HG03097 (cell line): ENCODE results near the gene ITPK1.

ENCODE experiments used
- ATAC-seq: cut with Tn5 transposase; IDR thresholded peaks from one replicate; pipeline ENCODE4 v1.9.1; 2021; ENCODE audit not compliant: unreplicated experiment, low FRiP score

Gene ITPK1

GRCh38 chr14:92944976-92945375, 170.7 kb downstream of the ITPK1 start:
- ATAC-seq: no peak

DNA sequence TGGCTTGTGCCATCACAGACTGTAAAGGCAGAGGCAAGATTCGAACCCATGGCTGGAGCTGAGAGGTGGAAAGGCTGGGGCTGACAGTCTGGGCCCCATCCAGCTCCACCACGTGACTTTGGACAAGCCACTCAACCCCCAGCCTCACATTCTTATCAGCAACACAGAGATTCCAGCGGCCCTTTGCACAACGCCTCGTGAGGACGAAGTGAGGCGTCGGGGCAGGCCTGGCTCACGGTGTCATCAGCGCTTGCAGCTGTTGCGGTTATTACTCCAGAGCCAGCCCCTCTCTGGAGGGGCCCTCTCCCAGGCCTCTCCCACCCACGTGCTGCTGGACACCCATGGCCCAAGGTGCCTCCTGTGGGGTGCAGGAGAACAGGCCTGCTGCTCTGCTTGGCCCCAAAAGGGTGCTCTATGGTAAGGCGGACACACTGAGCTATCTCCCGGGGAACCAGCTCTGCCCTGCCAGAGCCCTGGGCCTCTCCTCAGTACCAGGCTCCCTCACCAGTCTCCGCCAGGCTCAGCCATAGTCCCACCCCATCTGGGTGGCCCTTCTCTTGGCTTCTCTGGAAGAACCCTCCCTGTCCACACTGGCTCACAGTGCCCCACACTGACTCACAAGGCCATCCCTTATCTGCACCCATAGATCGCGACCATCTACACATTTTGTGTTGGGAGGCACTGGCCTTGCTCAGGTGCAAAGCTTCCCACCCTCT, 171.7 kb downstream of the ITPK1 start:
- ATAC-seq: no peak

GRCh38 chr14:92942976-92943710, 172.6 kb downstream of the ITPK1 start:
- no peak for ATAC-seq

DNA sequence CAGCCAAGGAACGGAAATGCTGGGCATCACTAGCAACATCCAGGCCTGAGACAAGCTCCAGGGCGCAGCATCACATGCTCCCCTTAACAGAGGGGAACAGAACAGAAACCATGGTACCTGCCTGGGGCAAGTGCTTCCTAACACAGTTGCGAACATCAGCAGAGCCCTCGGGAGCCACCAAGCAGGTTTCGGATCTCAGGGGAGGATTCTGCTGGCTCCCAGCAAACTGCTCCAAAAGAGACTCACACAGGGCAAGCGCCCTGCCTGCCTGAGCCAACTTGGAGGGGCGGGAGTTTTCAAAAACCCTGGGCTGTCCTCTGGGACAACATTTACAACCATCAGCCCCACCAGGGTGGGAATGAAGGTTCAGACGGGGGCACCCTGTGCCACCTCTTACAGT, 173.1 kb downstream of the ITPK1 start:
- no peak for ATAC-seq

DNA sequence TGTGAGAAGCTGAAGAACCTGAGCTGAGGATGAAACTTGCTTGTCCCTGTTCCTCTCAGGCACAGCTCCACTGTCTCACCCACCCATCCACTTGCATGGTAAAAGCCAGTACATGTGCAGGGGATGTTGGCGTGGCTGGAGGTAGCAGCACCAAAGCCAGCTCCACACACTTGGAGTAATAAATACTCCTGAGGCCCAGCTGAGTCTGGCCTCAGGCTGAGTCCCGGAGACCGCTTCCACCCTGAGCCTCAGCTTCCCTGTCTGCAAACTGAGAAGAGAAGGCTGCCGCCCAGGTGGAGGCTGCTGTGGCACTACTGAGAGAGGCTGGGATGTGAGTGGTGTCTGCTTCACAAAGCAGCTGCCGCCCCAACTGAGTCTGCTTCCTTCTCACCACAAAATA, 173.6 kb downstream of the ITPK1 start:
- no peak for ATAC-seq

DNA sequence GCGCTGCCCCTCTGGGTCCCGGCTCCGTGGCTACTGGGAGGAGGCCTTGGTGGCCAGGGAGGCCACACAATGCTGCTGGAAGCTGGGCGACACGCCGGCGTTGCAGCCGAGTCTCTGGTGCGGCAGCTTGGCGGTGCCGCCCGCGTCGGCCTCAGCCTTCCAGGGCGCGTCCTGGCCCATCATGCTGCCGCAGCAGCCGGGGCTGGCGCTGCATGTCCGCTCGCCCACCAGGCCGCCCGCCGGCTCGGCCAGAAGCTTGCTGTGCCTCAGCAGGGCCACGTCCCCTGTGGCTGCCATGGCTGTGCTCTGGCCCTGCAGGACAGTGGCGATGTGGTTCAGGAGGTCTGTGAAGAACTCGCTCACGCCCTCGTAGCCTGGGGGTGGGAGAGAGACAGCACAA, 174.2 kb downstream of the ITPK1 start:
- ATAC-seq: no peak

GRCh38 chr14:92940543-92940942, 175.2 kb downstream of the ITPK1 start:
- no peak for ATAC-seq

DNA sequence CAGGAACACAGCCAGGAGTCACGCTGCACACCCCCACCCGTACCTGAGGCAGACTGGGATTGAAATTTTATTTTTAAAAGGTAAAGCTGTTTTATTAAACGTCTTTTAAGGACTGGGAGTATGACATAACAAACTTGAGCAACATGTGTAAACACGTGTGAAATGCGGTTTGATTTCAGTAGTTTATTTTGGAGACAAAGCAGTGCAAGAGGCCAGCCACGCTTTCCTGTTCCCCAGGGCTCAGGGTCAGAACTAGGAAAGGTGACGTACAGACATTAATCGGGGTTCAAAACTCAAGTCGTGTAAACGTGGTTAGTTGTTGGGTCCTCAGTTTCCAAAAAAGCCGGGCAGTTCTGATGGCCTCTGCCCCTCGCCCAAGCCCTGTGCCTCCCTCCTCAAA, 176.0 kb downstream of the ITPK1 start:
- ATAC-seq: no peak

DNA sequence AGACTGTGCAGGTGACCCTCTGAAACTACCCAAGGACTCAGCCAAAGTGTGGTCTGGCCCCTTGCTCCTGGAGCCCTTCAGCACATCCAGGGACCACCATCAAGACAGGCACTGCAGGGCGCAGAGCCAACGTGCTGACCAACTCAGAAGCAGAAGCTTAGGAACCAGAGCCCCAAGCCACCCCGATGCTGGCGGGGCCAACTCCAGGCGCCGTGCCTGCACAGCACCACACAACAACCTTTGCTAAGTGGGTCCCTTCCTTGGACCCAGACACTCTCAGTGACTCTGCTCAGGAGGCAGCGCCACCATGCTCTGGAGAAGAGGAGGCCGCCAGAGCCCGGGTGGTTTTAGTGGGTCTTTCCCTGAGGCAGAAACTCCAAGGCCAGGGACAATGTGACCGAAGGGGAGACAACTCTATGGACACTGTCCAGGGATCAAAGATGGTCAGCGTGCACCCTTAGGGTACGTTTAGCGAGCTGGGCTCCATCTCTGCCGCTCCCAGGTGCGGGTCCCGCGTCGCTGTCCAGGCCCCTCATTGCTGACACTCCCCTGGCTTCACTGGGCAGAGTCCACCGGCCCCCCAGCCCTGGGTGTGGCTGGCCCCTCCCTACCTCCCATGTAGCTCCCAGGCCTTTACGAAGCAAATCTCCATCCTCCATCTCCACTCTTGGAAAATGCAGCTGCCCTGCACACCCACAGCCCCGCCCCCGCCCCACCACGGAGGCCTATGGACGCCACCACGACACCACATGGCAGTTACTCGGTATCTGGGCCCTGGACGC, 176.6 kb downstream of the ITPK1 start:
- no peak for ATAC-seq

DNA sequence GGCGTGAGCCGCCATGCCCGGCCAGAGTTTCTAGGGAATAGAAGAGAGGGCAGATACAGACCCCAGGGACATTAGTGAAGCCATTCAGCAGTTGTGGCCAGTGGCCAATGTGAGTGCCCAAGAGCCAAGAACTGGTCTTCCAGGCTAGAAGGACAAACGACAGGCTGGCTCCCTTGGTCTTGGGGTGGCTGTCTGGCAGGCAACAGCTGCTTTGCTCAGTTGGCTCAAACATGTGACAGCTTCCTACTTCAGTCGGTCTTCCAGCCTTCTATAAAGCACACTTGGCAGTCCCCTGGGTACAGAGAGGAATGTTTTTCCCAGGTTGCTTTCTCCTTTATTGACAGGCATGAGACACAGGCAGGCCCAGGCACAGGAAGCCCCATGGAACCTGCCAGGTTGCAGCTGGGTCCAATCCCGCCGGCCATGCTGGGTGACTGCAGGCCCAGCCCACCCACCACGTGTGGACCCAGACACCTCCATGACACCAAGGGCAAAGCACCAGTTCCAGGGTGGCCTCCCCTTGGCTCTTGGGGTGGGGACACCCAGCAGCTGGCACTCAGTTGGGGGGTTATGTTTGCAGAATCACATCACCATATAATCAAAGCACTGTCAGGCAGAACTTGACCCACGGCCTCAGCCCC, 177.4 kb downstream of the ITPK1 start:
- ATAC-seq: no peak

DNA sequence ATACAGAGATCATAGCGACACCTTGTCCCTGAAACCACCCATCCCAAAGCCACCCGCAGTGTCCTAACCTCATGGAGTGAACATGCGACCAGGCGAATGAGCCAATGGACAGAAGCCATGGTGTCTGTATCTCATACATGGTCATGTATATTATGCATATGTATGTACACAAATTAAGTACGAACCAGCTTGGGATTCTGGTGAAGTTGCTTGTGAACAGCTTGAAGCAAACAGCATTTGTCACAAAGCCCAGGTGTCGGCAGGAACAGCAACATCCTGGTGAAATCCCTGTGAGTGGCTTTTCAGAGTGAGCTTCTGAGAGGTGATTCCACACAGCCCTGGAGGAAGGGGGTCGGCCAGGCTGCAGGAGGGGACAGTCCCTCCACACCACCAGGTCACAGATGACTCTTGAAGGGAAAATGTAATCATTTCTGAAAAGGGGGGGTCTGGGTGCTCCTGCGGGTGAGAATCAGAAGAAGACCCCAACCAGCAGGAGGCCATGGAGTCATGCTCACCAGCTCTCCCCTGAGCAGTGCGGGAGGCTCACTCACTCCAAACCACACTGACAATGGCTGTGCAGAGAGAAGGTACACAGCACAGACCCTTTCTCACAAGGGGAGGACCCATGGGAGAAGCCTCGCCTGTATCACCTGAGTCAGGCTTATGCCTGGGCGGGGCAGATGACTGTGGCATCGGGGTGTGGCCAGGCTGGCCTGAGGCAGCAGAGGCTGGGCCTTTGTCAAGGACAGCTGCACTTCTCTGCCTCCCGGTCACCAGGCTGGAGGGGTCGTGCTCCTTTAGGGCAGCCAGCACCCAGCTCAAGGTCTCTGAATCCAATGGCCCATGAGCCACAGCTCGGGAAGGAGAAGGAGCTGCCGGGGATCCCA, 178.4 kb downstream of the ITPK1 start:
- no peak for ATAC-seq

GRCh38 chr14:92936085-92936484, 179.6 kb downstream of the ITPK1 start:
- ATAC-seq: no peak

DNA sequence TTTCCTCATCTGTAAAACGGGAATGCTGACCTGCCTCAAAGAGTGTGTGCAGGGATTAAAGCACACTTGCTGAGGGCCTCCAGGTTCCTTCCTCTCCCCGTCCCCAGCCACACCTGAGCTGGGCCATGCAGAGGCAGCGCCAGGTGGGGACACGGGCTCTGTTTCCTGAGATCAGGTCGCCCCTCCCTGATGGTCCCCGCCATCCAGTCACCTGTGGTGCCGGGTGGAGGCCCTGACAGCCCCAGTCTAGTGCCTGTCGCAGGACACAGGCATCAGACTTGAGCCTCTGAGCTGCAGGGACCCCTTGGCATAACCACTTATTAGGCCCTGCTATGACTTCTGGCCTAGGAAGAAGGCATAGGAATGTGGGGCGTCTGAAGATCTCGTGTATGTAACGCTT, 180.3 kb downstream of the ITPK1 start:
- no peak for ATAC-seq

DNA sequence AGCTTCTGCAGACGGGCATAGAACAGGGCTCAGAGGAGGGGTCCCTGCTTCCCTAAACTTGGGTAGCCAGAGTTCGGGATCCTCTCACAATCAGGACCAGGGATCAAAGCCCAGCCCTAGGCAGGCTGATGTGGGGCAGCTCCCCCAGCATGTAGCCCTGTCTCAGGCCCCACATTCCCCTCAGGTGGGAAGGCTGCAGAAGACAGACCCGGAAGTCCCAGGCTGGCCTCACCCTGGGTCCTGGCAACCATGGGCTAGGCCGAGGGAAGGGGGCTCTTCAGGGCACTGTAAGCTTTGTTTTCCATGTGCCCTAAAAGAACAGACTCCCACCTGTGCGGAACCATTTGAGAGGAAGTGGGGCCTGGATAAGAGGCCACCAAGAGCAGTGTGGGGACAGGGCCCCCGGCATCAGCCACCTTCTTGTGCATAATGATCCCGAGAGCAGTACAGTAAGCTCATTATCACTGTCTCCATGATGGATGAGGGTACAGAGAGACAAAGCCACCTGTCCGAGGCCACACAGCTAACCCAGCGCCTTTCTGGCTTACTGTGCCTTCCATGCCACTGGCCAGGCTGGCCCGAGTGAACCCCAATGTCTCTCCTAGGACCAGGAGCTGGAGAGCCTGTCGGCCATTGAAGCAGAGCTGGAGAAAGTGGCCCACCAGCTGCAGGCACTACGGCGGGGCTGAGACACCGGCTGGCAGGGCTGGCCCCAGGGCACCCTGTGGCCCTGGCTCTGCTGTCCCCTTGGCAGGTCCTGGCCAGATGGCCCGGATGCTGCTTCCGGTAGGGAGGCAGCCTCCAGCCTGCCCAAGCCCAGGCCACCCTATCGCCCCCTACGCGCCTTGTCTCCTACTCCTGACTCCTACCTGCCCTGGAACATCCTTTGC, 181.3 kb downstream of the ITPK1 start:
- no peak for ATAC-seq

GRCh38 chr14:92933481-92933880, 182.2 kb downstream of the ITPK1 start:
- ATAC-seq: no peak

- no peak for ATAC-seq
These were observed 183.0 kb downstream of the ITPK1 start for GRCh38 chr14:92932448-92933395.

- no peak for ATAC-seq
These were observed 183.9 kb downstream of the ITPK1 start for GRCh38 chr14:92931681-92932447.
